Muscle layer of colon (tissue), 2 donors: ENCODE results near the gene TEX54.

Experiments used
- H3K27ac ChIP-seq: one replicate; pipeline ENCODE4 v1.7.0; 2013; ENCODE audit warnings: low read depth, mild to moderate bottlenecking, low read length, moderate library complexity
- H3K27me3 ChIP-seq, 2 donors: one replicate each; pipeline ENCODE4 v1.7.0; 2013; ENCODE audit warnings: low read length in 2 of 2, mild to moderate bottlenecking in 2 of 2; ENCODE audit not compliant: insufficient read depth in 2 of 2, control insufficient read depth in 1 of 2
- H3K36me3 ChIP-seq: one replicate; pipeline ENCODE4 v1.7.0; 2013; ENCODE audit warnings: mild to moderate bottlenecking, low read length; ENCODE audit not compliant: insufficient read depth
- H3K4me1 ChIP-seq: one replicate; pipeline ENCODE4 v1.7.0; 2013; ENCODE audit warnings: mild to moderate bottlenecking, low read length; ENCODE audit not compliant: insufficient read depth
- H3K4me3 ChIP-seq, 2 donors: one replicate each; pipeline ENCODE4 v1.7.0; 2013; ENCODE audit warnings: low read length in 2 of 2, low read depth in 1 of 2, mild to moderate bottlenecking in 1 of 2, moderate library complexity in 1 of 2
- H3K9ac ChIP-seq: one replicate; pipeline ENCODE4 v1.7.0; 2013; ENCODE audit warnings: low read length
- H3K9me3 ChIP-seq: one replicate; pipeline ENCODE4 v1.7.0; 2013; ENCODE audit warnings: mild to moderate bottlenecking, low read length
- donor health status: abdominal sarcoma.
- donor health status: Adenocarcinoma of cecum.

The TEX54 gene

GRCh38 chr11:62811659-62812058, 21.0 kb downstream of the TEX54 start:
- Histone ChIP-seq H3K27ac (no peak overlapping the region), H3K4me1 (no peaks in the 10 kb centered on the region), H3K9ac (no peak overlapping the region), H3K36me3 (peaks cover 4% of the 10 kb centered on the region), H3K4me3 (no peak overlapping the region), H3K27me3 (no peaks in the 10 kb centered on the region), H3K9me3 (no peaks in the 10 kb centered on the region)

DNA sequence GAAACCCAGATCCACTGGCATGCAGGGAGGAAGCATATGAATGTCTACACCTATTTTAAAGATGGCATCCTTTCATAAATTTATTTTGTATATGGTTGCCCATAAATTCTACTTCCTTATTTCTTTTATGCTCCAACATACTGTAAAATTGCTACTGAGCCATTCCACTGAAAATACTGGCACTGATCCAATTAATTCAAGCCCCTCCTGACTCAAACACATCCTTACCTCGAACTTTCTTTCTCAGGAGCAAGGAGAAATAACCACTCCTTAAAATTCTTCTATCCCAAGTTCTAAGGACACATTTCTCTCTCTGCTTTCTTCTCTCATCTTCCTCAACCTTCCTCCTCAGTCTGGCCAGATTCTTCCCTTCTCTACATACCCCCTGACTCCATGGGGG, 21.9 kb downstream of the TEX54 start:
- no peak overlapping the region for H3K9ac ChIP-seq
- H3K4me1 ChIP-seq, result peaks cover 4% of the 10 kb centered on the region
- H3K4me3 ChIP-seq, result no peak overlapping the region
- no peaks in the 10 kb centered on the region for H3K9me3 ChIP-seq
- no peak overlapping the region for H3K27ac ChIP-seq
- H3K27me3 ChIP-seq, result no peaks in the 10 kb centered on the region
- H3K36me3 ChIP-seq, result peaks cover 4% of the 10 kb centered on the region

DNA sequence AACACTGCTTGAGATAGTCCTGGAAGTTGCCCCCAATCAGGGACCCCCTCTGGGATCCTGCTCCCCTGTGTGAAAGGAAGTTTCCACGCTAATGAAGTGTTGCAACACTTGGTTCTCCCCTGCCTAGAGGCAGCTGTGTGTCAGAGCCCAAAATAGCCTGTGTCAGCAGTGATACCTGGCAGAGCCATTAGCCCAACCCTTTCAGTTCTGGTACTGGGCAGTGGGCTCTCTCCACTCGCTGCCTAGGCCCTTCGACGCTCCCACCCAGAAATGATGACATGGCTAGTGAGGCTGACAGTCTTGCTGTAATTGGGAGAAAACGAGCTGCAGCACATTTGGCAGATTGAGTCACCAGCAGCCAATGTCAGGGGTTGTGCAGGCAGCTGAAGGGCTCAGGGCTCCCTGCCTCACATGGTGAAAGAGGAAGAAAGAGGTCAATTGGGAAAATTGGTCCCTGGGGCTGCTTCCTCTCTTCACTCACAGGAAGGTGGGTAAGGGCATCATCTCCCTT, 26.0 kb downstream of the TEX54 start:
- Histone ChIP-seq H3K9ac (no peak overlapping the region), H3K4me1 (peaks cover 18% of the 10 kb centered on the region), H3K4me3 (no peak overlapping the region), H3K27ac (no peak overlapping the region), H3K36me3 (peaks cover 21% of the 10 kb centered on the region), H3K27me3 (no peaks in the 10 kb centered on the region), H3K9me3 (no peaks in the 10 kb centered on the region)

DNA sequence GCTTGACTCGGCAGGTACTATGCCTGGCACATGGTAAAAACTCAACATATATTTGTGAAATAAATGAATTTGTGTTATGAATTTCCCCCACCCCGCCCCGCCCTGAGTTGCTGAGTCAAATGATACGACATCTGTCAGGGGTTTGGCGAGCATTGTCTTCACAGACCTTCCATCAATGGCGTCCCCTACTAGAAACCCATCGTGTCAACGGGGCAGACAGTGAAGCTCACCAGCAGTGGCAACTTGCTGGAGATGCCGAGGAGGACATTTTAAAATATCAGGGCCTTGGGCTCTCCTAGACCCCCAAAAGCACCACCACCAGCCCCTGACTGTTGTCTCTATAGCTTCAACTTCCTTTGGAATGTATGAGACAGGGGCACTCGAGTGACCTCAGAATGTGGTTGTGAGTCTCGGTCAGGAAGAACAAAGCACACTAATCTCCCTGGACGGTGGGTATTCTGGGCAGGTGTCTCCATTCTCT, 26.6 kb downstream of the TEX54 start:
- H3K36me3 ChIP-seq, result peaks cover 27% of the 10 kb centered on the region
- peak overlapping the region; percentile 84 to 93 for H3K4me3 ChIP-seq
- H3K27me3 ChIP-seq, result no peaks in the 10 kb centered on the region
- H3K27ac ChIP-seq, result peak overlapping the region; percentile 87
- H3K9ac ChIP-seq, result peak overlapping the region; percentile 89
- H3K4me1 ChIP-seq, result peaks cover 18% of the 10 kb centered on the region
- no peaks in the 10 kb centered on the region for H3K9me3 ChIP-seq

DNA sequence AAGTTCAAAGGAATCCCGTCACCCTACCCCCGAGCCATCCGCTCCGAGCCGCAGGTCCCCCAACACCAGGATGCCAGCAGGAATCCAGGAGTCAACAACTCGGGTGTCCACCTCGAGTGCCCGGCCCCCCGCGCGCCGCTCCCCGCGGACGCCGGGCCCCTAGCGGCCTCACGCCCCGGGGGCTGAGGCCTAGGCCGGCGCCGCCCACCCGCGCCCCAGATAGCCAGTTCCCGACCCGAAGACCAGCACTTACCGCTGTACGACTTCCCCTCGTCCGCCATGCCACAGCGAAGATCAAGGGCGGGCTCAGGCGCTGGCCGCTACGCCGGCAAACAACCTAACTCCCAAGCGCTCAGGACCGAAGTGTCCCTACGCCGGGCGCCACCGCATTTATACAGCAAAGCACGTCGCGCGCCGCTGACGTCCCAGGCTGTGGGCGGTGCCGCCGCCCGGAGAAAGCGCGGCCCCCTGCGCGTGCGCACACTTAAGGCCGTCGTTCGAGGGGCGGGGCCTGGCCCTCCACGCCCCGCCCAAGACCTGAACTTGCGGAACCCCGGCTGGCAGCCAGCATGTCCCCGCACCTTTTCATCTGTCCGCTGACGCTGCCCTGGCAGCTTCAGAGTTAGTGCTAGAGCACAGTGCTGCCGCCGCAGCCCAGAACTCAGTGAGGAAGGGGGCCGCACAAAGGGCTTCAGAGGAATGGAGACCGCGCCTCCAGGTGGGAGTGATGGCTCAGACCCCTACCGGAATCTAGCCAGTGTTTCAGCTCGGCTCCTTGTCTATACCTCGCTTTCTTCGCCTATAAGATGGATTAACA, 27.4 kb downstream of the TEX54 start, which contains the start of gene NXF1:
TSS of gene NXF1 (minus strand) at position 365 of the 817 bp plus-strand sequence. CDS start at position 281, 84 bp downstream.
- H3K9ac ChIP-seq, result peak within 1 kb of the TSS; percentile 89
- H3K36me3 ChIP-seq, result peaks cover 34% of the 10 kb centered on the region
- no peaks in the 10 kb centered on the region for H3K9me3 ChIP-seq
- H3K4me1 ChIP-seq, result peaks cover 18% of the 10 kb centered on the region
- H3K4me3 ChIP-seq, result peak within 1 kb of the TSS; percentile 84 to 93
- peak within 1 kb of the TSS; percentile 87 for H3K27ac ChIP-seq
- H3K27me3 ChIP-seq, result no peaks in the 10 kb centered on the region

DNA sequence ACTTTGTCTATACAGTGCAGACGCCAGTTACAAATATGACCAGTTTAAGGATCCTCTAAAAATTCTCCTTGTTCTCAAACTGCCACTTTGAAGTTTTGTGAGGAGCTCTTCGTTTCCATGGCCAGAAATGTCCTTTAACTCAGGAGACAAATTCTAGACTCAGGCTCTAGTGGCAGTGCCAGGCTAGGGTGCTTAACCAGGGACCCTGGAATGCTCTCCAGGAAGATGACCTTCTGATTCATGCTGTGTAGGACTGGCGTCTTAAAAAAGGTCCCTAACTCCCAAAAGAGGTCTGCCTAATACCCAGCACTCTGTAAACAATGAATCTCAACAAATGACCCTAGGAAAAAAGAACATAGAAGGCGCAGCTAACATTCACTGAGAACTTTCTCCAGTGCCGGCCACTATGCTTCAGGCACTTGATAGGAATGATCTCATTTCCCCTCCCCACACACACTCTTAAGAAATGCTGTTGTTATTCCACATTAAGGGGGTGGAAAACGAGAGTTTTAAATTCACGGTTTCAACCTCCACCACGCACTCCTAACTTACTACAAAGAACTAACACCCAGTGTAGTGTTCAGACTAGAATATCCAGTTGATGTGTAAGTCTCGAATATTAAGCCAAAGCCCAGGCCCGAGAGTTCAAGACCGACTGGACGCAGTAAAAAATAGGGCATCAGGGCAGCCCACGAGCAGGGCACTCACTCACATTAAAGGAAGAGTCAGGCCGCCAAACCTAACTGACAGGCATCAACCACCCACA, 28.1 kb downstream of the TEX54 start:
- no peaks in the 10 kb centered on the region for H3K27me3 ChIP-seq
- peak overlapping the region; percentile 84 to 93 for H3K4me3 ChIP-seq
- H3K4me1 ChIP-seq, result peaks cover 18% of the 10 kb centered on the region
- H3K36me3 ChIP-seq, result peaks cover 42% of the 10 kb centered on the region
- H3K9me3 ChIP-seq, result no peaks in the 10 kb centered on the region
- H3K9ac ChIP-seq, result peak overlapping the region; percentile 79
- H3K27ac ChIP-seq, result peak overlapping the region; percentile 87

- peaks cover 67% of the 10 kb centered on the region for H3K36me3 ChIP-seq
Observed at GRCh38 chr11:62801071-62801470, 31.6 kb downstream of the TEX54 start.

GRCh38 chr11:62799486-62799885, 33.2 kb downstream of the TEX54 start:
- Histone ChIP-seq H3K9ac (no peak overlapping the region), H3K36me3 (peaks cover 82% of the 10 kb centered on the region), H3K27me3 (no peaks in the 10 kb centered on the region), H3K4me1 (peaks cover 13% of the 10 kb centered on the region), H3K27ac (no peak overlapping the region), H3K9me3 (no peaks in the 10 kb centered on the region), H3K4me3 (no peak overlapping the region)

More at GRCh38 chr11:62801071-62801470, 31.6 kb downstream of the TEX54 start:
- Histone ChIP-seq H3K27me3 (no peaks in the 10 kb centered on the region), H3K9ac (no peak overlapping the region), H3K9me3 (no peaks in the 10 kb centered on the region), H3K4me3 (no peak overlapping the region), H3K4me1 (peaks cover 15% of the 10 kb centered on the region), H3K27ac (no peak overlapping the region)

GRCh38 chr11:62796281-62796680, 36.4 kb downstream of the TEX54 start:
- H3K27ac ChIP-seq, result no peak overlapping the region
- H3K4me3 ChIP-seq, result no peak overlapping the region
- H3K9ac ChIP-seq, result no peak overlapping the region
- H3K4me1 ChIP-seq, result peaks cover 9% of the 10 kb centered on the region
- H3K9me3 ChIP-seq, result no peaks in the 10 kb centered on the region
- H3K36me3 ChIP-seq, result peaks cover 81% of the 10 kb centered on the region
- H3K27me3 ChIP-seq, result no peaks in the 10 kb centered on the region

- peaks cover 77% of the 10 kb centered on the region for H3K36me3 ChIP-seq
- H3K27ac ChIP-seq, result no peak overlapping the region
- H3K9me3 ChIP-seq, result no peaks in the 10 kb centered on the region
Observed at GRCh38 chr11:62794201-62794775, 38.4 kb downstream of the TEX54 start.

GRCh38 chr11:62792202-62792575, 40.5 kb downstream of the TEX54 start:
- Histone ChIP-seq H3K27me3 (no peaks in the 10 kb centered on the region), H3K4me1 (peaks cover 24% of the 10 kb centered on the region), H3K9ac (peak overlapping the region; percentile 65), H3K36me3 (peaks cover 69% of the 10 kb centered on the region), H3K9me3 (no peaks in the 10 kb centered on the region), H3K27ac (peak overlapping the region; percentile 88), H3K4me3 (peak overlapping the region; percentile 69 to 92)

More at GRCh38 chr11:62794201-62794775, 38.4 kb downstream of the TEX54 start:
- Histone ChIP-seq H3K4me3 (no peak overlapping the region), H3K9ac (no peak overlapping the region), H3K27me3 (no peaks in the 10 kb centered on the region), H3K4me1 (peaks cover 18% of the 10 kb centered on the region)
